Prostate gland (tissue), 2 donors: ENCODE measurements around the gene C1orf167.

ENCODE experiments used
- CTCF ChIP-seq, 4 experiments: fragments of 200-600 bp in 2 of 4; fragments of 450-650 bp in 2 of 4; sonication (generic) in 2 of 4; IDR thresholded peaks; 1 replicate in 3 of 4; 2 replicates in 1 of 4; pipeline ENCODE4 v1.5.1; 2016 to 2019; ENCODE audit warnings: antibody characterized with exemption in 4 of 4, mild to moderate bottlenecking in 2 of 4, moderate library complexity in 2 of 4
- POLR2A ChIP-seq: fragments of 450-650 bp; IDR thresholded peaks from one replicate; pipeline ENCODE4 v1.6.1; 2016; ENCODE audit warnings: antibody characterized with exemption, mild to moderate bottlenecking
- POLR2AphosphoS5 ChIP-seq: sonication (generic); formaldehyde crosslinking; IDR thresholded peaks from one replicate; pipeline ENCODE4 v1.6.1; 2017; ENCODE audit warnings: antibody characterized with exemption

- TF ChIP-seq CTCF (IDR thresholded peaks at IDR 0.05) (no peak), POLR2AphosphoS5 (no peak), POLR2A (no peak)
Observed at GRCh38 chr1:11740258-11741192, 21.5 kb upstream of the C1orf167 start.
